CD1c-positive myeloid dendritic cell (primary cell): ENCODE data around the gene MT1X.
A peak's percentile ranks its signal among the peaks of the same experiment; 100 is the strongest.
"Not testable (repeated sequence)": the region's sequence is repeated elsewhere in the genome, so short reads cannot be mapped to it uniquely, and the experiment has no call there.

Experiments
- DNase-seq: peaks from one replicate; pipeline ENCODE4 v3.0.0-alpha.2; 2016; ENCODE audit errors: extremely low spot score

MT1X gene

DNA sequence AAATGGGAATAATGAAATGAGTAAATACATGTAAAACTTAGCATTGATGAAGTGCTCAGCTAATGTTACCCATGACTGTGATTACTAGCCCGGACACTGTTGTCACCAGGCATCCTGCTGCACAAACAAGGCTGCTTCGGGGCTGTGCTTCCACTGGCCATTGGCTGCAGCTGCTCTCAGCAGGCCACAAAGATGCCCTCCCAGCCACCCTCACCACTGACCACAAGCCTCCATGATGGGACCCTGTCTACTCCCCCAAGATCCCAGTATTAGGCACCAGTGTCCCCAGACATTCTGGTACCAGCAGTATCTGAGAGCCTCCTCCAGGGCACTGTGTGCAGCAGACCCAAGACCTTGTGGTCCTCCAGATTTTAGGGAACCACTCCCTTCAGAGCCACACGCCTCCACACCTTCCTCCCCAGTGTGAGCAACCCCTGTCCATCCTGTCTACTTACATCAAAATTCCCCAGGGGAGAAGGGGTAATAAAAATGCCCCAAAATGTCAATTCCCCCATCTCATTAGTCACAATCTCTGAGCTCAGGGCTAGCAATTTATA lies 28.0 kb downstream of the MT1X start:
- no peak for DNase-seq

DNA sequence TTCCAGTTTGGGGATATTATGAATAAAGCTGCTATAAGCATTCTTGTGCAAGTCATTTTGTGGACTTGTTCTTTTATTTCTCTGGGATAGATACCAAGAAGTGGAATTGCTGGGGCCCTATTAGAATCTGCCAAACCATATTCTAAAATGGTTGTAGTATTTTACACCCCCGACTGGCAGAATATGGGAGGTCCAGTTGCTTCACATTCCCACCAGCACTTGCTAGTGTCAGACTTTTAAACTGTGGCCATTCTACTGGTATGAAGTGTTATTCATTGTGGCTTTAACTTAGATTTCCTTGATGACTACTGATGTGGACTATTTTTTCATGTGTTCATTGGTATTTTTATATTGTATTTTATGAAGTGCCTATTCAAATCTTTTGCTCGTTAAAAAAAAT lies 29.6 kb downstream of the MT1X start:
- DNase-seq: no peak

DNA sequence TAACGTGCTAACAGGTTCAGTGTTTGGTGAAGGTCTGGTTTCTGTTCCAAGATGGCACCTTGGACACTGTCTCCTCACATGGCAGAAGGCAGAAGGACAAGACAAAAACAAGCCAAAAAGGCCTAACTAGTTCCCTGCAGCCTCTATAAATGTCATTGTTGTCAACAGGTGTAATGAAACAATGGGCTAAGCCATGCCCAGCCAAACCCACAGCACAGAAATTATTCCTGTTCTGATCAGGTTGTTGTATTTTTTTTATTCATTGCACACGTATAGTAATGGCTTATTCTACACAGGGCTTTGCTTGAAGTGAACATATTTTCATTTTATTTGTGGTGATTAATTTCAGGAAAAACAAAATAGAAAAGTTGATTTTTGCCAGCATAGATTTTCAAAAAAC lies 31.5 kb downstream of the MT1X start:
- no peak for DNase-seq

DNA sequence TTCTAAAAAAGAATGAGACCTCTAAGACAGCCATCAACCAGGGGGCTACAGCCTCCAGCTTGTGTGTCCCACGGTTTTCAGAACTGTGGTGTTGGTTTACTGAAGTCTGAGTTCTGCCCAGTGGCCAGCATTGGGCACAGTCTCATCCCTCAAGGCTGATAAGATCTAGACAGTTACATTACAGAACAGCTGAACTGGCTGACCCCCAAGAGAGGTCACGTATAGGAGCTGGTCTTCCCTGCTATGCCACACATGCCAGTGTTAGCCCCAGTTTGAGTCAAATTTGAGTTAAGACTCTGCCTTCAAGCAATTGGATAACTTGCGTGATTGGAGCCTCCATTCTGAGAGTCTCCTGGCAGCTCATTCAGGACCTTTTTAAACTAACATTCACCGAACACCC lies 32.9 kb downstream of the MT1X start:
- no peak for DNase-seq

DNA sequence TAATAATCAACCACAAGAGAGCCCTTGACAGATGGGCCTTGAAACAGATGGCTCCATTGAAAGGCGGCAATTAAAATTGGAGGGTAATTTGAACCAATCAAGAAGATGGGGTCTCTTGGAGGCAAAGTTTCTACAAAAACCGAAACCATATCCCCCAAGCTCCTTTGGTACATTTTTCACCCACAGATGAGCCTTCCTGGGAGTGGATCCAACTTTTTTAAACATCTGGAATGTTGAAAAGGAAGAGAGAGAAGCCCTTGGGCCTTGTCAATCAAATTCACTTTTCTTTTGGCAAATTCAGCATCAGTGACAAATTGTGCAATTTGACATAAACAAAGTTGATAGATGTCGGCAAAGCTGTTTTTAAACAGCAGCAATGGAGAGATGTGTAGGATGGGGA lies 34.5 kb downstream of the MT1X start:
- DNase-seq: no peak

DNA sequence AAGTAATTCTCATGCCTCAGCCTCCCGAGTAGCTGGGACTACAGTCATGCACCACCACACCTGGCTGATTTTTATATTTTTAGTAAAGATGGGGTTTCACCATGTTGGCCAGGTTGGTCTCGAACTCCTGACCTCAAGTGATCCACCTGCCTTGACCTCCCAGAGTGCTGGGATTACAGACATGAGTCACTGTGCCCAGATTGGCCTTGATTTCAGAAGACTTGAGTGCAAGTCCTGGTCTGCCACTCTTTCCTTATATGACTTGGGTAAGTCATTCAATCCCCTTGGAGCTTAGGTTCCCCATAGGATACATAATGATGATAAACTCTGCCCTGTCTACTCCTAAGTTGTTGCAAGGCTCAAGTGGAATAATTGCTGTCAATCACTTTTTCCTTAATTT lies 35.3 kb downstream of the MT1X start:
- DNase-seq: not testable (repeated sequence)

DNA sequence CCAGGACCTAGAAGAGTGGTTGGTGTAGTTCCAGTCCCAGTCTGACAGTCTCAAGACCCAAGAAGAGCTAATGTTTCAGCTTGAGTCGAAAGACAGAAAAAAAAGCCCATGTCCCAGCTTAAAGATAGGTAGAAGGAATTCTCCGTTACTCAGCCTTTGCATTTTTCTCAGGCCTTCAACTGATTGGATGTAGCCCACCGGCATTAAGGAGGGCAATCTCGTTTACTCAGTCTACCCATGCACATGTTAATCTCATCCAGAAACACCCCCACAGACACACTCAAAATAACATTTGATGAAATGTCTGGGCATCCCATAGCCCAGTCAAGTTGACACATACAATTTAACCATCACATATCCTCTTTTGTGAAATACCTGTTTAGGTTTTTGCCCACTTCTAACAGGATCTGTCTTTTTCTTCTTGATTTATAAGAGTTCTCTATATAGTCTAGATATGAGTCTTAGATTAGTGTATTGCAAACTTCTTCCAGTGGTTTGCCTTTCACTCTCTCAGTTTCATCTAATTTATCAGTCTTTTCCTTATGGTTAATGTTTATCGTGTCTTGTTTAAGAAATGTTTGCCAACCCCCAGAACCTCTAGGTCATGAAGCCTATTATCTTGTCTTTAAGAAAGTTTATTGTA lies 40.1 kb downstream of the MT1X start:
- DNase-seq: no peak

DNA sequence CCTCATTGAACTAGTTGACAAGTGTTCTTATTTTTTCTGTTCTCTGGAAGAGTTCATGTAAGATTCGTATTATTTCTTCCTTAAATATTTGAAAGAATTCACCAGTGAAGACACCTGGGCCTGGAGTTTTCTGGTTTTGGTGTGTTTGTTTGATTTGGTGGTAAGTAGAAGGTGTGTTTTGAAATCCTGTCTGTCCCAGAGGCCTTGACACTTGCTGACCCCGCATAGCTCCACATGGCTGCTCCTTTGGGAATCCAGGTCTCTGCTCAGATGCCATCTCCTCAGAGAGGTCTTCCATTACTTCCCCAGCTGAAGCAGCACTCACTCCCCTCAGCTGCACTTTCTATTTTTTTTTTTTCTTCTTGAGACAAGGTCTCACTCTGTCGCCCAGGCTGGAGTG lies 41.9 kb downstream of the MT1X start:
- no peak for DNase-seq

DNA sequence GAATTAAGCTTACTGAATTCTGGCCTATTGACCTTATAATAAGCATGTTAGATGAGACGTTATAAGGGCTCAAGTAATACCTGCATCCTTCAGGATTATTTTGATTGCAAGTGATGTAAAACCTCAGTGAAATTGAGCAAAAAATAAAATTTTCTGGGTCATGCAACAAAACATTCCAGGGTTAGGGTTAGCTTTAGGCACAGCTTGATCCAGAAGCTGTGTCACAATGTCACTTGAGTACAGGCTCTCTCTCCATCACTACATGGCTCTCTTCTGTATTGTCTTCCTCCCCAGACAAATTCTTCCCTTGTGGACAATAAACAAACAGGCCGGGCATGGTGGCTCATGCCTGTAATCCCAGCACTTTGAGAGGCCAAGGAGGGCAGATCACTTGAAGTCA lies 44.0 kb downstream of the MT1X start:
- no peak for DNase-seq

DNA sequence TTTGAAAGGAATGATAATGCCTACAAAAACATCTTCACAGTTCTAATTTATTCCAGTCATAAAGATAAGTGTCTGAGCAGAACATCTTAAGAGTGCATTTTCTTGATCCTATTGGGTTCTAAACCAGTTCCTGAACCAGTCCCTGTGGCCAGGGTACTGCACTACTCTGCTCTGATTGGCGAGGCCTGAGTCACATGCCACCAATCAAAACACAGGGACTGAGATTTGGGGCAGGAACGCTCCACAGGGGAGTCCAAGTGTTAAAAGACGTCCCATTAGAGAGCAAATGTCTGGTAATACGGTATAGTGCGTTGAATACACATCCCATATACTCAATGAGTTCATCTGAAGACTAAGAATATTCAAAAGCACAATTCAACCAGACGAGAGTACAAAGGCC lies 44.7 kb downstream of the MT1X start:
- DNase-seq: no peak

DNA sequence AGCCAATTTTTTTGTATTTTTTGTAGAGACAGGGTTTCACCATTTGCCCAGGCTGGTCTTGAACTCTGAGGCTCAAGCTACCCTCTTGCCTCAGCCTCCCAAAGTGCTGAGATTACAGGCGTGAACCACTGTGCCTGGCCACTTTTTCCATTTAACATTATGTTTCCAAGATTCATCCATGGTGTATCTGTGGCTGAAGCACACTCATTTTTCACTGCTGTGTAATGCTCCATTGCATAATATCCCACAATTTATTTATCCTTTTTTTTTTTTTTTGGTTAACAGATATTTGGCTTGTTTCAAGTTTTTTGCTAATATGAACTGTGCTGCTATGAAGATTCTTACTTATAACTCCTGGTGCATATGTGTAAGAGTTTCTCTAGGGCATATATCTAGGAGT lies 45.8 kb downstream of the MT1X start:
- DNase-seq: no peak

DNA sequence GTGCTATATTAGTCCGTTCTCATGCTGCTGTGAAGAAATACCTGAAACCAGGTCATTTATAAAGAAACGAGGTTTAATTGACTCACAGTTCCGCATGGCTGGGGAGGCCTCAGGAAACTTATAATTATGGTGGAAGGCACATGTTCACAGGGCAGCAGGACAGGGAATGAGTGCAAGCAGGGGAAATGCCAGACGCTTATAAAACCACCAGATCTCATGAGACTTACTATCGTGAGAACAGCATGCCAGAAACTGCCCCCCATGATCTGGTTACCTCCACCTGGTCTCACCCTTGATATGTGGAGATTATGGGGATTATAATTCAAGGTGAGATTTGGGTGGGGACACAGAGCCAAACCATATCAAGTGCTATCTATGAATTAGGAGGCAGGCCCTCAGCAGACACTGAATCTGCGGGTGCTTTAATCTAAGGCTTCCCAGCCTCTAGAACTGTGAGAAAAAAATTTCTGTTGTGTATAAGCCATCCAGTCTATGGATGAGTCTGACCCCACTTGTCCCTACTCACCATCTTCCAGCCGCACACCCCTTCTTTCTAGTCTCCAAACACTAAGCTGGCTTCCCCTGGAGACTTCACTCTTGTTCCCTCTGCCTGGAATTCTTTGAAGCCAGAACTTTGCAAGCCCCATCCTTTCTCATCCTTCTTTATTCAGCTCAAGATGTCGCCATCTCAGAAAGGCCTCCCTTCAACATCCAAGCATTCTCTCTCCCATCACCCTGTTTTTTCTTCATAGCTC lies 46.9 kb downstream of the MT1X start:
- DNase-seq: no peak

DNA sequence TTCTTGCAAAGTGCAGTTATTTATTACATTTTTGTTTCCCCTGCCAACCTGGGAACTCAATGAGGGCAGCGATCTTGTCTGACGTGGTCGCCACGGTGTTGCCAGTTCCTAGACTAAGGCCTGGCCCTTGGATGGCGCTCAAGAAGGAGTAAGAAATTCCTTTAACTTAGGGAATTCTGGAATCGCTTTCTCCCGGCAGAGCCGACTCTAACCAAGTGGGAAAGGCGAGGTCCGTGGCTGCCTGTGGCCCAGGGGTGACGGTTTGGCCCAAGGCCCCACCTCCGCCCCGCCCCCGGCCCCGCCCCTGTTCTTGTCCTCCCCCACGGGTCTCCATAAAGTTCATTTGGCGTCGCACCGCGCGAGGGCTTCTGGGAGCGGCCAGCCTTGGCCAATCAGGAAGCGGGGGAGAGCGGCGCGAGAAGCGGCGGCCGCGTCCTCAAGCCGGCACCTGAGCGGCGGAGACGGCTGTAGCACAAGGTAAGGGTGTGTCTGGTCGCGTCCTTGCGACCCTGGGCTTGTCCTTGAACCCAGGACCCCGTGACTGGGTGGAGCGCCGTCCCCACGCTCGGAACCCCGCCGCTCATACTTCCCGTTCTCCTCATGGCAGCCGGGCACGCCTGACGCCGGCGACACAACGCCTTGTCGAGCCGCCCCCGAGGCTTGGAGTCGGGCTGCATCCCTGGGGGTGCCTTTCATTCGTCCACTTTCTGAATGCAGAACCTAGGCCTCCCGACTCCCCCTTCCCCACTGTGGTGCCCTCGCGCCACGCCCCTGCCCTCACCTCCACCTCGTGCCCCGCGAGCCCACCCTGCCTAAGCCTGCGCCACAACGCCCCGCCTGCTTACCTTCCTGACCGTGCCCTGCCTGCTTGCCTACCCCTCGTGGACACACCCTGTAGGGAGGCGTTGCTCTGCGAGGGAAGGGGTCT lies 47.7 kb downstream of the MT1X start, which contains the start of gene NUP93:
Gene NUP93, plus strand, starts transcription at position 395 of the 928 bp plus-strand sequence. CDS start 18,119 bp downstream, outside the sequence.
- peak; percentile 95 for DNase-seq

DNA sequence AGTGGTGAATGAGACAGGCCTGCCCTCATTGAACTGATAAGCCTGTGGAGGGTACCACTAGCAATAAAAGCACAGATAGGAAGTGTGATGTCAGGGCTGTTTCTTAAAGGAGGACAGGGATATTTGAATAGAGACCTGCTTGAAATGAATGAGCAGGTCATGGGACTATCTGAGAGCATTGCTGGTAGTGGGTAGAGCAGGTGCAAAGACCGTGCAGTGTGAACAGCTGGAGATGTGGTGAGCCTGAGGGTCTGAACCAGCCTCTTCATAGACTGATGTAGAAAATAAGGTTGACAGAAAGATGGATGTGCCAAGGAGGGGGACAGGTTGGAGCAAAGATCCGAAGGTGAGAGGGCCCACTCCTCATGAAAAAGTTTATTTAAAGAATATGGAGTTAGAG lies 50.1 kb downstream of the MT1X start:
- DNase-seq: no peak

DNA sequence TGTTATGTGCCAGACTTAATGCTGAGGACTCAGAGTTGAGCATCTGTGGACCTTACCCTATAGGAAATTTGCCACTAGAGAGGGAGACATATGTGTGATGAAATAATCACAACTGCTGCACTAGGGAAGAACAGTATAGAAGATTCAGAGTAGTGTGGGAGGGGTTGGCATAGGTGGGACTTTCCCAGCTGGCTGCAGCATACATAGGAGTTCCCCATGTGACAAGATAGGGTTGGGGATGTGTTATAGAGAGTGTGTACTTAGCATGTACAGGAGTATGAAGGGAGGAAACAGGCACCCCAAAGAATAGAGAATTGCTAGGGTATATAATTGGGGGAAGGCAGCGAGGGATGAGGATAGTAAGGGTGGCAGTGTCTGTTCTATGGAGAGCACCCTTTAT lies 50.6 kb downstream of the MT1X start:
- peak; percentile 56 for DNase-seq
